22Rv1 (cell line): ENCODE measurements around the gene SRD5A2.

Experiments used
- ZFX ChIP-seq: fragments of 450-650 bp; IDR thresholded peaks from 2 replicates; pipeline ENCODE4 v1.6.1; 2017; ENCODE audit warnings: antibody characterized with exemption, borderline replicate concordance
- TF ChIP-seq, protein P1 (sequence below): fragments of 450-650 bp; IDR thresholded peaks from 2 replicates; pipeline ENCODE4 v1.5.1; 2017; ENCODE audit warnings: mild to moderate bottlenecking

- TF ChIP-seq, protein P1, sequence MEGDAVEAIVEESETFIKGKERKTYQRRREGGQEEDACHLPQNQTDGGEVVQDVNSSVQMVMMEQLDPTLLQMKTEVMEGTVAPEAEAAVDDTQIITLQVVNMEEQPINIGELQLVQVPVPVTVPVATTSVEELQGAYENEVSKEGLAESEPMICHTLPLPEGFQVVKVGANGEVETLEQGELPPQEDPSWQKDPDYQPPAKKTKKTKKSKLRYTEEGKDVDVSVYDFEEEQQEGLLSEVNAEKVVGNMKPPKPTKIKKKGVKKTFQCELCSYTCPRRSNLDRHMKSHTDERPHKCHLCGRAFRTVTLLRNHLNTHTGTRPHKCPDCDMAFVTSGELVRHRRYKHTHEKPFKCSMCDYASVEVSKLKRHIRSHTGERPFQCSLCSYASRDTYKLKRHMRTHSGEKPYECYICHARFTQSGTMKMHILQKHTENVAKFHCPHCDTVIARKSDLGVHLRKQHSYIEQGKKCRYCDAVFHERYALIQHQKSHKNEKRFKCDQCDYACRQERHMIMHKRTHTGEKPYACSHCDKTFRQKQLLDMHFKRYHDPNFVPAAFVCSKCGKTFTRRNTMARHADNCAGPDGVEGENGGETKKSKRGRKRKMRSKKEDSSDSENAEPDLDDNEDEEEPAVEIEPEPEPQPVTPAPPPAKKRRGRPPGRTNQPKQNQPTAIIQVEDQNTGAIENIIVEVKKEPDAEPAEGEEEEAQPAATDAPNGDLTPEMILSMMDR: no peak
- TF ChIP-seq ZFX: no peak
Observed at GRCh38 chr2:31483246-31483645, 97.5 kb downstream of the SRD5A2 start.
